Activated T-helper 1 cell treated with Interleukin-2 at 50 U/mL for 16 hours (primary cell): ENCODE data around the gene NUDT6.
"Not testable (repeated sequence)": the region's sequence is repeated elsewhere in the genome, so short reads cannot be mapped to it uniquely, and the experiment has no call there.

Source experiments
- DNase-seq: peaks from one replicate; pipeline ENCODE4 v3.0.0-alpha.2; 2020; ENCODE audit warnings: low read depth

The NUDT6 gene

GRCh38 chr4:122875949-122876348 is 46.4 kb downstream of the NUDT6 start:
- DNase-seq, result no peak

GRCh38 chr4:122873821-122874593 is 48.4 kb downstream of the NUDT6 start:
- no peak for DNase-seq

DNA sequence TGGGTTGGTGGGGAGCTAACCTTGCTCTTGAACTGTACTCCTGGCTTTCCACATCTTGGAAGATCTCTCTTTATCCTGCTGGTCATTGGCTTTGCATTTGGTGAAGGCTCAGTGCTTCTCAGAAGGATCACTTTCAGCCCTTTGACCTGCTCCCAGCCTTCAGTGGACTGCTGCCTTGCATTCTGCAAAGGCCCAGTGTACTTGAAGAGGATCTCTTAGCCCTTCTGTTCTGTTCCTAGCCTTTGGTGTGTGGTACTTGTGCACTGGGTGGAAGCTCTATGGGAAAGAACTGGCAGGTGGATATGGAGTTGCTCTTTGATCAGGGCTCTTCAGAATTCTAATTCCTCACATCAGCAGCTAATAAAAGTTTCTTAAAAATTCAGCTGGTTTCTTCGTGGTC is 49.3 kb downstream of the NUDT6 start:
- DNase-seq, result no peak

- not testable (repeated sequence) for DNase-seq
Measured at GRCh38 chr4:122868235-122868634, 54.2 kb downstream of the NUDT6 start.

- no peak for DNase-seq
Measured at GRCh38 chr4:122865425-122865824, 57.0 kb downstream of the NUDT6 start.

GRCh38 chr4:122863639-122864038 is 58.8 kb downstream of the NUDT6 start:
- DNase-seq, result no peak

DNA sequence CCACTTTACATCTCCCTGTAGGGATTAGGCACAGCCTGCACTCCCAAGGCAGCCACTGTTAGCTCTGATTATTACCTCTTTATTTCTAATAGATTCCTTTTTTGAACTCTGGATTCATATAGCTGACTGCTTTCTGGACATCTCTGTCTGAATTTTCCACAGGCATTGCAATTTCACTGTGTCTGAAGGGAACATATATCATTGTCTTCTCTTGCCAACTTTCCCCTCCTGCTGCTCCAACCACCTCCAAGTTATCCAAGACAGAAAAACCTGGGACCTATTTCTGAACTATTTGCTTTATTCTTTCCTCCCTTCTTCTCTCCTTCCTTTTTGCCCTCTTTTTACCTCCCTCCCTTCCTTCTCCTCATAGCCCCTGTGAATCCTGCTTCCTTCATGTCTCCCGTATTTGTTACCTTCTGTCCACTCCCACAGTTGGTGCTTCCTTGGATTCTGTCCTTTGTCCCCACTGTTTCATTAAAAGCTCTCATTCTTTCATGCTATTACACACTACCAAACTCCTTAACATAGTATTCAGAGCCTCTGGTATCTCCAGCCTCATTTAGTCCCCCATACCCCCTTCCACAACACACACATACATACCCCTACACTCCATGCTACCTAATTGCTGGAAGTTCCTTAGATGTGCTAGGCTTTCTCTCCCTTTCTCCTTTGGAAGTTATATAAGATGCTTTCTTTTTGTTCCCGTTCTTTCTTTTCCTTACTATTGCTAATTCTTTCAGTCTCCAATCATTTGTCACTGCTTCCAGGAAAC is 61.0 kb downstream of the NUDT6 start:
- no peak for DNase-seq

GRCh38 chr4:122858705-122859104 is 63.7 kb downstream of the NUDT6 start:
- DNase-seq, result no peak

- DNase-seq, result no peak
Measured at GRCh38 chr4:122857160-122857559, 65.2 kb downstream of the NUDT6 start.

DNA sequence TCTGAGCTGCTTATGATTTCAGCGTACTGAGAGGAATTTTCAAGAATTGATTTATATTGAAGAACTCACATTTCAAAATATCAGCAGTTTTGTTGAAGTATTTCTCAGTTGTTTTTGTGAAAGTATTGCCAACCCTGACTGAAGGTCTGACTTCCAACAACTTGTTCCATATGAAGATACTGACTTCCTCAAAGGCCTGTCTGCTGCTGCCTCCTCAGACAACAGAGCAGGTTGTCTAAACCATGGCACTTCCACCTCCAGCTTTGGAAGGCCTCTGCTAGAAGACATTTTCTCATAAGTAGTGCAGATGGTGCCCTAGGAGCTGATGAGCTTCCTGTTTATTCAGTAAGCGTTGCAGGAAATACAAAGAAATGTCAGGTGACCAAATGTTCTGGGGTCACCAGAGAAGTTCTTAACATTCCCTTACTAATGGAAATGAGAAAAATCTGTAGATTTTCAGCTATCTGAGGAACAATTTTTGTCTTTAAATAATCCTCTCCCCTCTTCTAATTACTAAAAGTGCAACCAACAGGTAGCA is 67.0 kb downstream of the NUDT6 start:
- DNase-seq, result no peak

- DNase-seq, result no peak
Measured at GRCh38 chr4:122854447-122855352, 67.7 kb downstream of the NUDT6 start.

DNA sequence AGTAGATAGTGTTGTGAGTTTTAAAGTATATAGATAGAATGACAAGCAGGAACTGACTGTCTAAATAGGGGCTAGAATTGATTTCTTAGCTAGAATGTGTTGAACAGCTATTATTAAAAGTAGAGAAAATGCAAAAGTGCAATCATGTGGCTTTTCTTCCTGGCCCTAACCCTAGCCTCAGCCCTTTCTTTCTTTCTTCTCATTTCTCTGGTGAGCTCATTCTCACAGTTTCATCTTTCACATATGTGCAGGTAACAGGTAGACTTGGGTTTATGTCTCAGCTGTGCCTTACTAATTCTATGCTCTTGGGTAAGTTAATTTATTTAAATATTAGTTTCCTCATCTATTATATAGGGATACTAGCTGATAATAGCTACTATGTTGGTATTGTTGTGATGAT is 70.8 kb downstream of the NUDT6 start:
- no peak for DNase-seq

DNA sequence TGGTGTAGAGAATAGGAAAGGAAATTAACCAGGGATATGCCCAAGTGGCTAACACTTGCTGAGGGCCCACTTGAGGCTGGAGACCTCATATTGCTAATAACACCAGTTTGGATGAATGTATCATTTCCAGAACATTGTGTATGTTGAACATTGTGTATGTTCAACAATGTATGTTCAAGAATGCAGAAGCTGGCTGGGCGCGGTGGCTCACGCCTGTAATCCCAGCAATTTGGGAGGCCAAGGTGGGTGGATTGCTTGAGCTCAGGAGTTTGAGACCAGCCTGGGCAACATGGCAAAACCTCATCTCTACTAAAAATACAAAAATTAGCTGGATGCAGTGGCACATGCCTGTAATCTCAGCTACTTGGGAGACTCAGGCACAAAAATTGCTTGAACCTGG is 72.6 kb downstream of the NUDT6 start:
- DNase-seq, result not testable (repeated sequence)

DNA sequence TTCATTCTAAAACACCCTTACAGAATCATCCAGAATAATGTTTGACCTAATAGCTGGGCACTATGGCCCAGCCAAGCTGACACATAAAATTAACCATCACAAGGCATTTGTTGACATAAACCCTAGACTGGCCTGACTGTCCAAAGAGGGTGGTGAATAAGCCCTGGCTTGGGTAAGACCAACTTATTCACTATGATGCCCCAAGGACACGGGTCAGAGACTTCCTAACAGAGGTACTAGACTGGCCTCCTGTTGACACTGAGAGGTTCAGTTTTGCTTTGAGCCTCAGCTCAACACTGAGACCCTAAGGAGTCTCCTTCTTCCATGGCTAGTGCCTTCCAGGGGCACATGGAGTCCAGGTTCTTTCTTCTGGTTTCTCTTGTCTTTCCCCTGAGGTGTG is 74.5 kb downstream of the NUDT6 start:
- DNase-seq, result no peak

DNA sequence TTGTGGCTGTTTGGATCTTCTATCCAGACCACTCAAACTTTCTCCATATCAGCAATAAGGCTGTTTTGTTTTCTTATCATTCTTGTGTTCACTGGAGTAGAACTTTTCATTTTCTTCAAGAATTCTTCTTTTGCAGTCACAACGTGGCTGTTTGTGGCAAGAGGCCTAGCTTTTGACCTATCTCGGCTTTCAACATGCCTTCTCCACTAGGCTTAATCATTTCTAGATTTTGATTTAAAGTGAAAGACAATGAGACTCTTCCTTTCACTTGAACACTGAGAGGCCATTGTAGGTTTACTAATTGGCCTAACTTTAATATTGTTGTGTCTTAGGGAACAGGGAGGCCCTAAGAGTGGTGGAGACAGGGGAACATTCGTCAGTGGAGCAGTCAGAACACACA is 76.6 kb downstream of the NUDT6 start:
- no peak for DNase-seq

- DNase-seq, result no peak
Measured at GRCh38 chr4:122845066-122845465, 77.3 kb downstream of the NUDT6 start.

DNA sequence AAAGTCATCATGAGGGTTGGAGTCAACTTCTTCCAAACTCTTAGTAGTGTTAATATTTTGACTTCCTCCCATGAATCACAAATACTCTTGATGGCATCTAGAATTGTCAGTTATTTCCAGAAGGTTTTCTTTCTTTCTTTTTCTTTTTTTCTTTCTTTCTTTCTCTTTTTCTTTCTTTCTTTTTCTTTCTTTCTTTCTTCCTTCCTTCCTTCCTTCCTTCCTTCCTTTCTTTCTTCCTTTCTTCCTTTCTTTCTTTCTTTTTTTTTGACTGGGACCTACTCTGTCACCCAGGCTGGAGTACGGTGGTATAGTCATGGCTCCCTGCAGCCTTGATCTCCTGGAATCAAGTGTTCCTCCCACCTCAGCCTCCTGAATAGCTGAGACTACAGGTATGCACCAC is 78.0 kb downstream of the NUDT6 start:
- DNase-seq, result not testable (repeated sequence)

- DNase-seq, result no peak
Measured at GRCh38 chr4:122842984-122843531, 79.3 kb downstream of the NUDT6 start.
